Measurements from ENCODE around the gene CAPN15. TPM values are rescaled to one million over a fixed set of nuclear protein-coding genes. Genes with fewer than 3 reads are reported as not detected.

CAPN15 gene
- total and polyA plus RNA-seq, 9 of the 15 experiments (the other 6 are each of a cell fraction or from before 2014, with no cell fraction given), result 0.62 to 111 (median 14.2) TPM

- TF ChIP-seq ZNF76 (CRISPR knock-in tag; IDR thresholded peaks at IDR 0.05; ENCODE audit: borderline replicate concordance) (no peak), GABPA (tag; conservative IDR thresholded peaks at IDR 0.05; ENCODE audit: low read depth) (peak; percentile 63; the same call in 1 of the 2 replicates), RHOXF2B (CRISPR knock-in tag; conservative IDR thresholded peaks at IDR 0.05) (no peak), ZNF280A (IDR thresholded peaks at IDR 0.05; ENCODE audit: low read depth, partially characterized antibody) (no peak), DDX20 (tag; IDR thresholded peaks at IDR 0.05; ENCODE audit: low read depth) (no peak), DPF2 (IDR thresholded peaks at IDR 0.05) (0 out of 2 replicates have a peak, but pooled peaks have one; percentile 18), SREBF1 (IDR thresholded peaks at IDR 0.05; ENCODE audit: borderline replicate concordance, low read depth, low read length) (peak; percentile 96), EGR1 (conservative IDR thresholded peaks at IDR 0.05) (peak; percentile 93), CBX5 (IDR thresholded peaks at IDR 0.05; ENCODE audit: borderline replicate concordance, low read depth) (no peak), CREM (IDR thresholded peaks at IDR 0.05; ENCODE audit: low read depth) (peak; percentile 86), CXXC5 (CRISPR knock-in tag; IDR thresholded peaks at IDR 0.05) (peak; percentile 89), SRSF3 (IDR thresholded peaks at IDR 0.05; ENCODE audit: insufficient read depth, low read length) (no peak), ZNF431 (CRISPR knock-in tag; IDR thresholded peaks at IDR 0.05) (no peak), PTTG1 (tag; IDR thresholded peaks at IDR 0.05; ENCODE audit: low read depth) (no peak), GTF2E2 (tag; IDR thresholded peaks at IDR 0.05) (no peak), MBD2 (IDR thresholded peaks at IDR 0.05; ENCODE audit: borderline replicate concordance, low read depth) (peak; percentile 93), CHD2 (IDR thresholded peaks at IDR 0.05; ENCODE audit: low read depth, low read length) (peak; percentile 87)
- TF ChIP-seq, protein P1, sequence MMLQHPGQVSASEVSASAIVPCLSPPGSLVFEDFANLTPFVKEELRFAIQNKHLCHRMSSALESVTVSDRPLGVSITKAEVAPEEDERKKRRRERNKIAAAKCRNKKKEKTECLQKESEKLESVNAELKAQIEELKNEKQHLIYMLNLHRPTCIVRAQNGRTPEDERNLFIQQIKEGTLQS (IDR thresholded peaks at IDR 0.05), result no peak
- TF ChIP-seq, protein P1 (CRISPR knock-in tag; conservative IDR thresholded peaks at IDR 0.05), result no peak
- TF ChIP-seq, protein P2, sequence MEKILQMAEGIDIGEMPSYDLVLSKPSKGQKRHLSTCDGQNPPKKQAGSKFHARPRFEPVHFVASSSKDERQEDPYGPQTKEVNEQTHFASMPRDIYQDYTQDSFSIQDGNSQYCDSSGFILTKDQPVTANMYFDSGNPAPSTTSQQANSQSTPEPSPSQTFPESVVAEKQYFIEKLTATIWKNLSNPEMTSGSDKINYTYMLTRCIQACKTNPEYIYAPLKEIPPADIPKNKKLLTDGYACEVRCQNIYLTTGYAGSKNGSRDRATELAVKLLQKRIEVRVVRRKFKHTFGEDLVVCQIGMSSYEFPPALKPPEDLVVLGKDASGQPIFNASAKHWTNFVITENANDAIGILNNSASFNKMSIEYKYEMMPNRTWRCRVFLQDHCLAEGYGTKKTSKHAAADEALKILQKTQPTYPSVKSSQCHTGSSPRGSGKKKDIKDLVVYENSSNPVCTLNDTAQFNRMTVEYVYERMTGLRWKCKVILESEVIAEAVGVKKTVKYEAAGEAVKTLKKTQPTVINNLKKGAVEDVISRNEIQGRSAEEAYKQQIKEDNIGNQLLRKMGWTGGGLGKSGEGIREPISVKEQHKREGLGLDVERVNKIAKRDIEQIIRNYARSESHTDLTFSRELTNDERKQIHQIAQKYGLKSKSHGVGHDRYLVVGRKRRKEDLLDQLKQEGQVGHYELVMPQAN (IDR thresholded peaks at IDR 0.05; ENCODE audit: borderline replicate concordance), result 0 out of 2 replicates have a peak, but pooled peaks have one; percentile 7
- TF ChIP-seq, protein P3, sequence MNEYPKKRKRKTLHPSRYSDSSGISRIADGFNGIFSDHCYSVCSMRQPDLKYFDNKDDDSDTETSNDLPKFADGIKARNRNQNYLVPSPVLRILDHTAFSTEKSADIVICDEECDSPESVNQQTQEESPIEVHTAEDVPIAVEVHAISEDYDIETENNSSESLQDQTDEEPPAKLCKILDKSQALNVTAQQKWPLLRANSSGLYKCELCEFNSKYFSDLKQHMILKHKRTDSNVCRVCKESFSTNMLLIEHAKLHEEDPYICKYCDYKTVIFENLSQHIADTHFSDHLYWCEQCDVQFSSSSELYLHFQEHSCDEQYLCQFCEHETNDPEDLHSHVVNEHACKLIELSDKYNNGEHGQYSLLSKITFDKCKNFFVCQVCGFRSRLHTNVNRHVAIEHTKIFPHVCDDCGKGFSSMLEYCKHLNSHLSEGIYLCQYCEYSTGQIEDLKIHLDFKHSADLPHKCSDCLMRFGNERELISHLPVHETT (CRISPR knock-in tag; conservative IDR thresholded peaks at IDR 0.05 in 1 of 2, IDR thresholded peaks at IDR 0.05 in 1 of 2), result peak in 1 of 2 experiments; percentile 93; a peak in 2 of 4 replicates
These were observed 62.2 kb downstream of the CAPN15 start, which contains the start of gene RAB40C (continued) for GRCh38 chr16:589658-590187.

Data from K562 (cell line).